IPS-NIHi7 (cell line): Measurements from ENCODE around the gene CAMTA1.
"Not testable (repeated sequence)": the region's sequence is repeated elsewhere in the genome, so short reads cannot be mapped to it uniquely, and the experiment has no call there.

Source experiments
- DNase-seq: peaks from one replicate; pipeline ENCODE4 v3.0.0; 2012; ENCODE audit warnings: mixed read lengths; ENCODE audit errors: extremely low spot score

The CAMTA1 gene

DNA sequence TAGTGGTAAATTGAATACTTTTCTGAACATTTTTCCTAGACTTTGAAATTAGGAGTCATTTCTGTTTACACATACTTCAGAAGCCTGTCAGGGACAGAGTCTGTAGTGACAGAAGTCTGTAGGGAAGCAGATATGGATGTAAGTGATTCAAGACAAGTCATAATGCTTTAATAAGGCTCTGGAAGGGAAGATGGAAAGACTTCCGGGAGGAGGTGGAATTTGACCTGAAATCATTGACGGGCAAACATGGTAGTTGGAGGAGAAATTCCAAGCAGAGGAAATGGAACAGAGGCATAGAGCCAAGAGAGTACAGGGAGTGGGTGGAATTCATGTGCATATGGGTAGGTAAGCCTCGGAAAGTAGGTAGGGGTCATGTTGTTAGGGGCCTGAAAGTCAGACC, 22.5 kb downstream of the CAMTA1 start:
- no peak for DNase-seq

- DNase-seq = no peak
Measured at GRCh38 chr1:6809461-6809860, 24.2 kb downstream of the CAMTA1 start.

- DNase-seq = not testable (repeated sequence)
Measured at GRCh38 chr1:6810146-6810734, 25.0 kb downstream of the CAMTA1 start.

DNA sequence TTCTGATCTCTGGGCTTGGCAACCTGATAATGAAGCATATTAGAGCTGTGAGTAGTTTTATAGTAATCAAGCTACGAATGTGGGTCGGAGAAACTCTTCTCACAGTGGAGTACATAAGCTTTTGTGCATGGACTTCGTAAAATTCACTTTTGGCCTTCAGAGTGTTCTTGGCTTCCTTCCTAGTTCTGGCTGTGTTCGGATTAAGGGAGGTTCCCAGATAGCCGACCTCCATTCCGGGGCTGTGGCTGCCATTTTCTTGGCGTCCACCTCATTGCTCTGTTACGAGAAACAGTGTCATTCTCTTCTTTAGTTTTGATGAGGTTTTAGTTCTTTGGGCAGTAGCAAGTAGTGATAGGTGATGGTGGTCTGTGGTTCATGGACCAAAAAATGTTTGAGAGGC, 26.3 kb downstream of the CAMTA1 start:
- DNase-seq = no peak

DNA sequence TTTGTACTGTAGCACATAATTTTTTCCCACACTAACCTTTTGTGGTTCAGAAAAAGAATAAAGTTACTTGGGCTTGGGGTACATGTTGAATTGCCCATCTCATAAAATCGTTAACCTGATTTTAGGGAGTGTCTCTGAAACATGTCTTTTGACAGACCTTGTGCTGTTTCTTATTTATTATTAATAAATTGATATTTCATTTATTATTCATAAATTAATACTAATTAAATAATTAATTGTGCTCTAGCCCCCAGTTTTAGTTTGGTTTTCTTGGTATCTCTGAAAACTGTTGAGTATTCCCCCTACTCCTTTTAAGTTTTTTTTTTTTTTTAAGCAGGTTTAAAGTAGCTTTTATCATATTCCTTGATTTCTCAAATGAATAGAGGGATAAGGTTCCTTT, 27.9 kb downstream of the CAMTA1 start:
- DNase-seq = no peak

GRCh38 chr1:6815726-6816125, 30.5 kb downstream of the CAMTA1 start:
- no peak for DNase-seq

DNA sequence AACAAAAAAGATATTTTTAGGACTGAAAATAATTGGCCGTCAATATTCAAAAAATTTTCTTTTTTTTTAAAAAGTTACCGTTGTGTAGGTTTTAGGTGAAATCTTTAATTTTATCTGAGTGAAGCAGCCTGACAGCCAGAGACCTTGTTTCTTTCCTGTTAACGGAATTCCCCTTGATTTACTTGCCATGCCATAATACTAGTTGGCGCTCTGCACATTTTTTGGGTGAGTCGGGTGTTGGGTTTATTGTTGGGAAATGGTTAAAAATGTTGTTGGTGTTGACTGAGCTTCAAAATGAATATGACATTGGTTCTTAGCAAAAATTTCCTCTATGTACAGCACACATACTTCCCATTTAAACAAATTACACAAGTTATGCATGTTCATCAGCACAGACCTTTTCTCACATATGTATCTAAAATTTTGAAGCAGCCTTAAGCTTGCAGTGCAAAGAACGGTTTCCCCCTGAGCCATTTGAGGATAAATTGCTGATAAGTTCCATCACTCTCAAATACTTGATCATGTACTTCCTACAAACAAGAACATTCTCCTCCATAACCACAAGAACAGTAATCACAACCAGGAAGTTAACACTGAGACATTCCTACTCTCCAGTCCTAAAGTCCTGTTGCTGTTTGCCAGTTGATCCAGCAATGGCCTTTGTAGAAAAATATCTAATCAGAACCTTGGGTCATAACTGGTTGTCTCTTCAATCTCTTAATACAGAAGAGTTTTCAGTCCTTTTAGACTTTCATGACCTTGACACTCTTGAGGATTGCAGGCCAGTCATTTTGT, 34.2 kb downstream of the CAMTA1 start:
- no peak for DNase-seq

- DNase-seq = no peak
Measured at GRCh38 chr1:6820899-6821298, 35.6 kb downstream of the CAMTA1 start.

- DNase-seq = no peak
Measured at GRCh38 chr1:6822530-6823359, 37.5 kb downstream of the CAMTA1 start.

GRCh38 chr1:6823793-6824192, 38.5 kb downstream of the CAMTA1 start:
- DNase-seq = no peak

DNA sequence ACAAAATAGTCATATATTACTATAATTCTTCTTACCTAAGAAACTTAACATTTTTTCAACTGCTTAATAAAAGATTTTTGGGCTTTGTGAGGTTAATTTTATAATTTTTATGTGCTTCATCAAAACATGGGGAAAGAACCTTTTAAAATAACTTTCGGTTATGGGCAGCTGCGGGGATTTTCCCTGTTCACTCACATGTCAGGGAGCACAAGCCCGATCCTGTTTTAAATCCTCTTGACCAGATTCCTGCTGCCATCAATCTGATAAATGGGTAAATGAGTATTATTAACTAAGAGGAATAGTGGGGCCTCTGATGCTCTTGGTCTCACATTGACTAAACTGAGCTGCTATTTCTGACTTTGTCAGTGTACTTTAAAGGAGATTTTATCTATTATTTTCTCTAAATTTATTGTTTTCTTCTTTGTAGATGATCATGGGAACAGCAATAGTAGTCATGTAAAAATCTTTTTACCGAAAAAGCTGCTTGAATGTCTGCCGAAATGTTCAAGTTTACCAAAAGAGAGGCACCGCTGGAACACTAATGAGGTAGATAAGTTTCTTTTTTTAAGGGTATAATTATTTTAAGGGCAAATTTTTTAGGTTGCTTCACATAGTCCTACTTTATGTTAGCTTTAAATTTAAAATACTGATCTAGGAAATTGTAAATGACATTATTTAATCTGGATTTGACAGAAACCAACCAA, 39.6 kb downstream of the CAMTA1 start:
- DNase-seq = no peak

DNA sequence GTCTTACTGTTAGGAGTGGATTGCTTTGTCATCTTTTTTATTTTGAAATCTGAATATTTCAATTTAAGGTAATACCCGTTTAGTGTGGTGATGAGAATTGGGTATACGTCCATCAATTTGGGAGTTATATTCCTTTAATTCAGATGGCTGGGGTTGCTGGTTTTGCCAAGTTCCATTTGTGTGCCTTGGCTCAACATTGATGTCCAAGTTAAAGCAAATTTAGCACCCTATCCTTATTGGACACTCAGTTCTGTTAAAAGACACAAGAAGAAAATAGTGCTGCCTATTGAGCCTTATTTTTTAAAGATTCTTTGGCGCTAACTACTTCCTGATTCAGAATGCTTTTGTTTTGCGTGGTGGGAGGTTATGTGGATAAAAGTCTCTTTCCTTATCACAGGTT, 40.6 kb downstream of the CAMTA1 start:
- no peak for DNase-seq

- no peak for DNase-seq
Measured at GRCh38 chr1:6827079-6827478, 41.8 kb downstream of the CAMTA1 start.

DNA sequence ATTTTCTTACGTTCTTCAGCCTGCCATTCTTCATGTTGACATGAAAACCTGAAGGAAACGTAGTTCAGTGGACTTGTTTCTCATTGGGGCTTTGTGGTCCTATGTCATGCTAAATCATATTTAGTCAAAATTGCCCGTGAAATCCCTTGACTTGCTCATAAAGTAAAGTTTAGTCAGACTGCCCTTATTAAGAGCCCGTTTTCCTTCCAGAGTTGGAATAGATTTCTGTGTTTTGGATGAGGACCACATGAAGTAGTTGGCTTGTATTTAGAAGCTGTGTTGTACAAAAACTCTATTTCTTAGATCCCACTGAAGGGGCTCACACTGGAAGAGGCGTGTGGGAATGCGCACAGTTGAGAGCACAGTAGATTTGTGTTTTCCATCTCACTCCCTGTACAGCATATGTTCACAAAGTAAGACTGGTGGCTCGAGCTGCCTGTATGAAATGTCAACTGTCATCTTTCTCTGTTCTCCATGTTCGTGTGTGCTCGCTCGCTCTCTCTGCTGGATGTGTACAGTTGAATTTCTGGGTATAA, 42.4 kb downstream of the CAMTA1 start:
- no peak for DNase-seq

- no peak for DNase-seq
Measured at GRCh38 chr1:6831366-6831765, 46.1 kb downstream of the CAMTA1 start.

GRCh38 chr1:6832006-6832405, 46.8 kb downstream of the CAMTA1 start:
- not testable (repeated sequence) for DNase-seq

GRCh38 chr1:6832531-6833188, 47.4 kb downstream of the CAMTA1 start:
- DNase-seq = no peak

GRCh38 chr1:6833804-6834203, 48.5 kb downstream of the CAMTA1 start:
- DNase-seq = no peak

DNA sequence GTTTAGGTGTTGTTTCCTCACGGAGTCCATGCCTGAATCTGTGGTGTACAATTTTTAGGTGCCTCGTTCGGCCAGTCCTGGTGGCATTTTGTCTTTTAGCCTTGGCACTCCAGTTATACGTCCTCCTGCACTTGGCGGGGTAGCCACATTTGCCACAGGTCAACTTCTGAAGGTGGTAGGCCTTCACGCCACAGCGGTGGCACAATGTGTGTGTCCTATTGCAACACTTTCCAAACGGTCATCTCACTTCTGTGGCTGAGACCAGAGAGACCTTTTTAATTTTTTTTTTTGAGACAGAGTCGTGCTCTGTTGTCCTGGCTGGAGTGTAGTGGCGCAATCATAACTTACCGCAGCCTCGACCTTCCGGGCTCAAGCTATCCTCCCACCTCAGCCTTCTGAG, 49.1 kb downstream of the CAMTA1 start:
- DNase-seq = no peak

DNA sequence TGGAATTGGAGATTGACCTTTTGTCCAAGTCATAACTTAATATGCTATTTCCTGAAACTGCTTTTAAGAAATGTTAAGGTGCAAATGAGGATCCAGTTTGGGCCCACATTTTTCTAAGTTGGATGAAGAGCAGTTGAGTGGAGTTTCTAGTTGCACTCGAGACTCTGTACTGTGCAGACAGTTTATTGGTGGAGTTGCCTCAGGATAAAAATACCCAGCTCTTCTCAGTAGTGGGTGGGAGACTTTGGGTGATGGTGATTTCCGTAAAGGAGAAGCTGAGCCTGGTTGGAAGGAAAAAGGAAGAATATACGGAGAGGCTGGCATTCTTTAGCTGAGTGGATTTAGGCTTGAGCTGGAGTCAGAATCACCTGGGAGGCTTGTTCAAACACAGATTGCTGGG, 49.9 kb downstream of the CAMTA1 start:
- DNase-seq = no peak

GRCh38 chr1:6842301-6842700, 57.0 kb downstream of the CAMTA1 start:
- DNase-seq = no peak
